SK-N-SH treated with all-trans-retinoic acid at 6 μM for 48 hours (cell line): ENCODE measurements around the gene HDHD2.

Experiments
- ARNTL ChIP-seq: fragments of 450-650 bp; formaldehyde crosslinking; IDR thresholded peaks from 2 replicates; pipeline ENCODE4 v1.5.0; 2020; ENCODE audit warnings: low read depth, mild to moderate bottlenecking, moderate library complexity, borderline replicate concordance
- CSRNP3 ChIP-seq: fragments of 250-450 bp; sonication (Bioruptor Pico); IDR thresholded peaks from 2 replicates; pipeline ENCODE4 v1.5.1; 2021; ENCODE audit warnings: mild to moderate bottlenecking, moderate library complexity
- ESRRG ChIP-seq: fragments of 250-450 bp; sonication (Bioruptor Pico); IDR thresholded peaks from 2 replicates; pipeline ENCODE4 v1.6.1; 2021; ENCODE audit warnings: mild to moderate bottlenecking
- ISL1 ChIP-seq: fragments of 250-450 bp; sonication (Bioruptor Pico); IDR thresholded peaks from 2 replicates; pipeline ENCODE4 v2.1.2; 2022; ENCODE audit warnings: mild to moderate bottlenecking, moderate library complexity
- PPARA ChIP-seq: fragments of 250-450 bp; sonication (Bioruptor Pico); IDR thresholded peaks from 2 replicates; pipeline ENCODE4 v1.5.0; 2020; ENCODE audit warnings: mild to moderate bottlenecking, borderline replicate concordance
- RARB ChIP-seq: fragments of 250-450 bp; sonication (Bioruptor Pico); IDR thresholded peaks from 2 replicates; pipeline ENCODE4 v1.8.0; 2021; ENCODE audit warnings: mild to moderate bottlenecking, moderate library complexity
- SNAI2 ChIP-seq: fragments of 250-450 bp; sonication (Bioruptor Pico); IDR thresholded peaks from 2 replicates; pipeline ENCODE4 v1.5.0; 2020; ENCODE audit warnings: mild to moderate bottlenecking, moderate library complexity
- TCF4 ChIP-seq: fragments of 250-450 bp; sonication (Bioruptor Pico); IDR thresholded peaks from 2 replicates; pipeline ENCODE4 v1.8.0; 2021; ENCODE audit warnings: mild to moderate bottlenecking, moderate library complexity, borderline replicate concordance
- TSHZ2 ChIP-seq: fragments of 250-450 bp; sonication (Bioruptor Pico); IDR thresholded peaks from 2 replicates; pipeline ENCODE4 v1.5.0; 2020; ENCODE audit warnings: mild to moderate bottlenecking, moderate library complexity
- ZC3H10 ChIP-seq: fragments of 250-450 bp; sonication (Bioruptor Pico); IDR thresholded peaks from 2 replicates; pipeline ENCODE4 v1.5.1; 2021; ENCODE audit warnings: mild to moderate bottlenecking, moderate library complexity
- ZFP3 ChIP-seq: fragments of 250-450 bp; sonication (Bioruptor Pico); IDR thresholded peaks from 2 replicates; pipeline ENCODE4 v1.5.0; 2020; ENCODE audit warnings: mild to moderate bottlenecking, moderate library complexity
- ZFP30 ChIP-seq: fragments of 450-650 bp; formaldehyde crosslinking; IDR thresholded peaks from 2 replicates; pipeline ENCODE4 v1.5.0; 2022; ENCODE audit warnings: mild to moderate bottlenecking, moderate library complexity
- ZNF565 ChIP-seq: fragments of 450-650 bp; formaldehyde crosslinking; conservative IDR thresholded peaks from 2 replicates; pipeline ENCODE4 v1.5.0; 2020; ENCODE audit warnings: low read depth, mild to moderate bottlenecking, moderate library complexity
- TF ChIP-seq, protein P1 (sequence below): fragments of 250-450 bp; sonication (Bioruptor Pico); IDR thresholded peaks from 2 replicates; pipeline ENCODE4 v1.8.0; 2020; ENCODE audit warnings: mild to moderate bottlenecking, moderate library complexity, borderline replicate concordance

DNA sequence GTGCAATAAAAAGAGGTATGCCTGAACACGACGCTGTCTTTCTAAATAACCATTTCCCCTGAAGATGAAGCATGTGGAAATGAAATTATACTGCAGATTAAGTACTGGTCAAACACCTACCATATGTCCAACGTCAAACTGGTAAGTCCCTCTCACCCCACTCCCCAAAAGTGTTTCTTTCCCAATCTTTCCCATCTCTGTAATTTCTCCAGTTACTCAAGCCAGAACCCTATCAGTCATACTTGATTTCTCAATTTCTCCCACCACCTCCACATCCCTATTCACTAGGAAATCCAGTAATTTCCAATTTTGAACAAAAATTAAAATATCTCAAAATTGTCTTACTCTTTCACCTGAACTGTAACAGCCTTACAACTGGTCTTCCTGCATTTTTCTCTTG is 29.2 kb downstream of the HDHD2 start:
- TF ChIP-seq ARNTL (CRISPR knock-in tag) (no peak), TSHZ2 (no peak), ZNF565 (CRISPR knock-in tag) (no peak), ZFP3 (CRISPR knock-in tag) (no peak), RARB (no peak), ZC3H10 (CRISPR knock-in tag) (no peak), ESRRG (no peak), CSRNP3 (CRISPR knock-in tag) (no peak), SNAI2 (no peak), TCF4 (CRISPR knock-in tag) (no peak), ISL1 (CRISPR knock-in tag) (no peak), ZFP30 (CRISPR knock-in tag) (no peak), PPARA (CRISPR knock-in tag) (no peak)
- TF ChIP-seq, protein P1, sequence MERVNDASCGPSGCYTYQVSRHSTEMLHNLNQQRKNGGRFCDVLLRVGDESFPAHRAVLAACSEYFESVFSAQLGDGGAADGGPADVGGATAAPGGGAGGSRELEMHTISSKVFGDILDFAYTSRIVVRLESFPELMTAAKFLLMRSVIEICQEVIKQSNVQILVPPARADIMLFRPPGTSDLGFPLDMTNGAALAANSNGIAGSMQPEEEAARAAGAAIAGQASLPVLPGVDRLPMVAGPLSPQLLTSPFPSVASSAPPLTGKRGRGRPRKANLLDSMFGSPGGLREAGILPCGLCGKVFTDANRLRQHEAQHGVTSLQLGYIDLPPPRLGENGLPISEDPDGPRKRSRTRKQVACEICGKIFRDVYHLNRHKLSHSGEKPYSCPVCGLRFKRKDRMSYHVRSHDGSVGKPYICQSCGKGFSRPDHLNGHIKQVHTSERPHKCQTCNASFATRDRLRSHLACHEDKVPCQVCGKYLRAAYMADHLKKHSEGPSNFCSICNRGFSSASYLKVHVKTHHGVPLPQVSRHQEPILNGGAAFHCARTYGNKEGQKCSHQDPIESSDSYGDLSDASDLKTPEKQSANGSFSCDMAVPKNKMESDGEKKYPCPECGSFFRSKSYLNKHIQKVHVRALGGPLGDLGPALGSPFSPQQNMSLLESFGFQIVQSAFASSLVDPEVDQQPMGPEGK (CRISPR knock-in tag), result no peak
